BLaER1 treated with 17β-estradiol and CSF1 and Interleukin-3, amounts not matched to agents 10 nM and 100 nM (cell line): ENCODE measurements around the gene TMC6.

ENCODE experiments used
- H3K27ac ChIP-seq, 11 experiments: shearing (Covaris generic); formaldehyde crosslinking; 2 replicates each; pipeline ENCODE4 v1.8.1; 2022
- H3K27me3 ChIP-seq, 11 experiments: shearing (Covaris generic); formaldehyde crosslinking; 2 replicates each; pipeline ENCODE4 v1.8.1; 2022
- H3K36me3 ChIP-seq, 11 experiments: shearing (Covaris generic); formaldehyde crosslinking; 2 replicates each; pipeline ENCODE4 v1.8.1; 2022
- H3K4me1 ChIP-seq, 10 experiments: shearing (Covaris generic); formaldehyde crosslinking; 2 replicates each; pipeline ENCODE4 v1.8.1; 2022
- H3K4me2 ChIP-seq, 11 experiments: shearing (Covaris generic); formaldehyde crosslinking; 2 replicates each; pipeline ENCODE4 v1.8.1; 2022
- H3K4me3 ChIP-seq, 10 experiments: shearing (Covaris generic); formaldehyde crosslinking; 2 replicates each; pipeline ENCODE4 v1.8.1; 2022
- H3K9ac ChIP-seq, 11 experiments: shearing (Covaris generic); formaldehyde crosslinking; 2 replicates each; pipeline ENCODE4 v1.8.1; 2022
- H3K9me3 ChIP-seq, 11 experiments: shearing (Covaris generic); formaldehyde crosslinking; replicated peaks in 1 of 11; 2 replicates each; pipeline ENCODE4 v1.8.1; 2022
- H4K20me1 ChIP-seq, 11 experiments: shearing (Covaris generic); formaldehyde crosslinking; 2 replicates each; pipeline ENCODE4 v1.8.1; 2022
- Cebpa-rat ChIP-seq, 11 experiments: shearing (Covaris generic); IDR thresholded peaks; 2 replicates each; pipeline ENCODE4 v1.8.1; 2022

Gene TMC6, protein sequence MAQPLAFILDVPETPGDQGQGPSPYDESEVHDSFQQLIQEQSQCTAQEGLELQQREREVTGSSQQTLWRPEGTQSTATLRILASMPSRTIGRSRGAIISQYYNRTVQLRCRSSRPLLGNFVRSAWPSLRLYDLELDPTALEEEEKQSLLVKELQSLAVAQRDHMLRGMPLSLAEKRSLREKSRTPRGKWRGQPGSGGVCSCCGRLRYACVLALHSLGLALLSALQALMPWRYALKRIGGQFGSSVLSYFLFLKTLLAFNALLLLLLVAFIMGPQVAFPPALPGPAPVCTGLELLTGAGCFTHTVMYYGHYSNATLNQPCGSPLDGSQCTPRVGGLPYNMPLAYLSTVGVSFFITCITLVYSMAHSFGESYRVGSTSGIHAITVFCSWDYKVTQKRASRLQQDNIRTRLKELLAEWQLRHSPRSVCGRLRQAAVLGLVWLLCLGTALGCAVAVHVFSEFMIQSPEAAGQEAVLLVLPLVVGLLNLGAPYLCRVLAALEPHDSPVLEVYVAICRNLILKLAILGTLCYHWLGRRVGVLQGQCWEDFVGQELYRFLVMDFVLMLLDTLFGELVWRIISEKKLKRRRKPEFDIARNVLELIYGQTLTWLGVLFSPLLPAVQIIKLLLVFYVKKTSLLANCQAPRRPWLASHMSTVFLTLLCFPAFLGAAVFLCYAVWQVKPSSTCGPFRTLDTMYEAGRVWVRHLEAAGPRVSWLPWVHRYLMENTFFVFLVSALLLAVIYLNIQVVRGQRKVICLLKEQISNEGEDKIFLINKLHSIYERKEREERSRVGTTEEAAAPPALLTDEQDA

DNA sequence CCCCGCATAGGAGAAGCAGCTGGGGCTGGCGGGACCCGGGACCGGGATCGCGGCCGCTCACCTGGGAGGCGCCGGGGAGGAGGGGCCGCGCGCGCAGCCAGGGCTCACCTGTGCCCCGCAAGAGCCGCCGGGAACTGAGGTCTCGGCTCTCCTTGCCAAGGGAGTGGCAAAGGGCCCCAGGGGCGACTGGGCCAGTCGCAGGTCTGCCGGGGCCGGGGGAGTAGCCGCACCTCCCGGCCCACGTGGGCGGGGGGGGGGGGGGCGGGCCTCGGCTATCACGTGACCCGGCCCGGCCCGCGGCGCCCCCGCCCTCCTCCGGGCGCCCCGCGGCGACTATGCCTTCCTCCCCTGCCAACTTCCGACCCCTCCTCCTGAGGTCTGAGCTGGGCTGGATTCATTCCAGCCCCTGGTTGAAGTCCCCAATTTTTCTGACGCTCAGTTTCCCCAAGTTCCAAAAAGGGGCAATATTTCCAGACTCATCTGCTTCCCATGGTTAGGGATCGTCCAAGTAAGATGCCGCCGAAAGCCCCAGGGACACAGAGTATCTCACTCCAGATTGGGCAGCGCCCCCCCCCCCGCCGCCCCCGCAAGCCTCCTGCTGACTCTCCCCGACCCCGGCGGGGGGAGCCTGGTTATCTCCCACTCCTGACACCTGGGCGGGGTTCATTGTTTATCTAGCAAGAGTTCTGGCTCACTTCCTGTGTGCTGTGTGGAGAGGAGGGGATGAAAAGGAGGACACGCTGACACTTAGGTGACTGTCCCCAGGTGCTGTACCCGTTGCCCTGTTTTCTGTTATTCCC is at the start of gene TMC6:
Gene TMC6 (minus strand): TSS at position 205 of the 800 bp plus-strand sequence. CDS start 1,923 bp downstream, outside the sequence.
- Histone ChIP-seq H3K4me2 (peak within 1 kb of the TSS; percentile 94 to 100 (median 99)), H3K4me1 (peaks cover 74 to 93% (median 85%) of the 10 kb centered on the region in 10 experiments), H3K9ac (peak within 1 kb of the TSS; percentile 84 to 95 (median 91)), H3K4me3 (peak within 1 kb of the TSS; percentile 70 to 94 (median 88)), H3K27me3 (no peaks in the 10 kb centered on the region), H4K20me1 (peaks cover 6 to 54% (median 23%) of the 10 kb centered on the region in 11 experiments; a peak in 17 of 22 replicates), H3K27ac (peak within 1 kb of the TSS; percentile 85 to 95 (median 89)), H3K36me3 (peaks cover 5 to 41% (median 18%) of the 10 kb centered on the region in 11 experiments; a peak in 21 of 22 replicates), H3K9me3 (no peaks in the 10 kb centered on the region)
- TF ChIP-seq Cebpa-rat (IDR thresholded peaks at IDR 0.05), result no peak

DNA sequence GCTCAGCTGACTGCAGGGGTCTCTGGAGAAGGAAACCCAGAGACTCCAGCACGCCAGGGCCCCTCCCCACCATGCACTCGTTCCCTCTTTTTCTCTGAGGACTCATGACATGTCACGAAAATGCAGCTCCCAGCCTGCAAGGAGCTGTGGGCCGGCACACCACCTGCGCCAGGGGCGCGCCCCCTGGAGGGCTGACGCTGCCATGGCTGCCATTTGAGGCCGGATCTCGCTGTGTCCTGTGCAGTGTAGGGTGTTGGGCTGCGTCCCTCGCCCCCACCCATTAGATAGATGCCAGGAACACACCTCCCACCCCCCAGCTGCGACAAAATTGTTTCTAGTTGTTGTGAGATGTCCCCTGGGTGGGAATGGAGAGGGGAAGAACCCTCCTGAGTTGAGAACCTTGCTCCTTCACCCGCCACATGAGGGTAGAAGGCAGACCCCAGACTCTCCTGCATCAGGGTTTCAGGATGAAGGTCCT is 48.0 kb upstream of the TMC6 start:
- Histone ChIP-seq H3K36me3 (peaks cover 22 to 91% (median 69%) of the 10 kb centered on the region in 11 experiments; a peak in 21 of 22 replicates), H3K9ac (no peak overlapping the region)
- TF ChIP-seq Cebpa-rat (IDR thresholded peaks at IDR 0.05), result no peak

DNA sequence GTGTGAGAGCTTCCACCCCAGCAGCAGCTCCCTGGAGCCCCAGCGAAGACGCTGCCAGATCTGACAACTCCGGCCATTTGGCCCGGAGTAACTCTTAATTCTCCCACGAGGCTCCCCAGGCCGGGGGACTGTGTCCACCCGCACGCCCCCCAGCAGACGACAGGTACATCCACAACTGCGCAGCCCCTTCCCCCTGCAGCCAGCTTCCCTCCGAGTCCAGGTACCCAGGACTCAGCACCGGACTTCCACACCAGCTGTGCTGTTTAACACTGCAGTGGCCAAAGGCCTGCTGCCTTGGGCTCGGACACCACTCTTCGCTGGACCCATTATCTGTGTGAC is 47.1 kb upstream of the TMC6 start:
- H3K4me2 ChIP-seq, result peak overlapping the region in 3 of 11 experiments; percentile 98 to 100 (median 99); a peak in 6 of 22 replicates
- peaks cover 24 to 91% (median 66%) of the 10 kb centered on the region in 11 experiments; a peak in 21 of 22 replicates for H3K36me3 ChIP-seq
- peaks cover 66 to 94% (median 84%) of the 10 kb centered on the region in 10 experiments for H3K4me1 ChIP-seq
- TF ChIP-seq Cebpa-rat (IDR thresholded peaks at IDR 0.05), result no peak
- H3K27me3 ChIP-seq, result no peaks in the 10 kb centered on the region
- H3K27ac ChIP-seq, result peak overlapping the region in 3 of 11 experiments; percentile 61 to 74 (median 69); a peak in 4 of 22 replicates
- peak overlapping the region in 3 of 11 experiments; percentile 57 to 68 (median 64); a peak in 3 of 22 replicates for H3K9ac ChIP-seq
- no peaks in the 10 kb centered on the region for H3K9me3 ChIP-seq
- peaks cover 1 to 70% (median 40%) of the 10 kb centered on the region in 11 experiments; a peak in 16 of 22 replicates for H4K20me1 ChIP-seq
- no peak overlapping the region; a peak in 1 of 20 replicates for H3K4me3 ChIP-seq

More for the DNA sequence above, 48.0 kb upstream of the TMC6 start:
- H3K4me3 ChIP-seq, result no peak overlapping the region
- peaks cover 0 to 60% (median 34%) of the 10 kb centered on the region in 11 experiments; a peak in 15 of 22 replicates for H4K20me1 ChIP-seq
- H3K9me3 ChIP-seq, result no peaks in the 10 kb centered on the region
- H3K4me1 ChIP-seq, result peaks cover 71 to 91% (median 81%) of the 10 kb centered on the region in 10 experiments
- no peak overlapping the region; a peak in 1 of 22 replicates for H3K27ac ChIP-seq
- H3K4me2 ChIP-seq, result peak overlapping the region in 9 of 11 experiments; percentile 4 to 100 (median 32); a peak in 11 of 22 replicates
- no peaks in the 10 kb centered on the region for H3K27me3 ChIP-seq

DNA sequence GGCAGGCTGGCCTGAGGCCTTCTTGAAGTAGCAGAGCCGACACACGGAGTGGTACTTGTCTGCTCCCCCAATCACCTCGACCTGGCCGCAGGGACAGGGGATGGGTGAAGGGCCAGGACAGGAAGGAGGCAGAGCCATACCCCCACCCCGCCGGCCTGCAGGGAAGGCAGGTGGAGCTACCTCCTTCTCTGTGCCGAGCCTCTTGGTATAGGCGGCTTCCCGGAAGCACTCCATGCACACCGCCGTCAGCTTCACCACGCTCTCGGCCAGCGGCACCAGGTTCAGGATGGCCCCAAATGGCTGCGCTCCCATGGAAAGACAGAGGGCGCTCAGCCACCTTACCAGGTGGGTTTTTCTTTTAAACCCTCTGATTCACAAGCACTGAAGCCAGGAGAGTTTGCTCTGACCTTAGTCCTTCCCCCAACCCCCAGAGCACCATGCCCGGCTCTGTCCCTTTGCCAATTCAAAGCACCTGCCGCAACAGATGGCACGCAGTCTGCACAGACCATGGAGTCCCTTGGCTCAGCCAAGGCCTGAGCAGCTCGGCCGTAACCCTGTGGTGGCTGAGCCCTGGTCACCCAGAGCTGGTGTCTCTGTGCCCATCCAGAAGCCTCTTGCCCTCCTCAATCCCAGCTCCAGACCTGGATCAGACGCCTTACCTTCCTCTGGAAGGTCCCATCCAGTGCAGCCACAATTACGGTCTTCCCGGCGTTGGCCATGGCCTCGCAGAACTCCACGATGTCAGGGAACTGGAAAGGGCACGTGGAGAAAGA is 46.5 kb upstream of the TMC6 start:
- no peaks in the 10 kb centered on the region for H3K9me3 ChIP-seq
- H3K9ac ChIP-seq, result peak overlapping the region in 10 of 11 experiments; percentile 36 to 68 (median 54); a peak in 10 of 22 replicates
- H3K4me2 ChIP-seq, result peak overlapping the region; percentile 47 to 100 (median 72); a peak in 15 of 22 replicates
- H3K4me1 ChIP-seq, result peaks cover 61 to 94% (median 81%) of the 10 kb centered on the region in 10 experiments
- H3K27ac ChIP-seq, result peak overlapping the region in 10 of 11 experiments; percentile 50 to 74 (median 62); a peak in 17 of 22 replicates
- no peak for TF ChIP-seq Cebpa-rat (IDR thresholded peaks at IDR 0.05)
- peaks cover 24 to 86% (median 65%) of the 10 kb centered on the region in 11 experiments; a peak in 21 of 22 replicates for H3K36me3 ChIP-seq
- no peaks in the 10 kb centered on the region for H3K27me3 ChIP-seq
- no peak overlapping the region; a peak in 2 of 20 replicates for H3K4me3 ChIP-seq
- peaks cover 7 to 74% (median 43%) of the 10 kb centered on the region in 11 experiments; a peak in 20 of 22 replicates for H4K20me1 ChIP-seq

DNA sequence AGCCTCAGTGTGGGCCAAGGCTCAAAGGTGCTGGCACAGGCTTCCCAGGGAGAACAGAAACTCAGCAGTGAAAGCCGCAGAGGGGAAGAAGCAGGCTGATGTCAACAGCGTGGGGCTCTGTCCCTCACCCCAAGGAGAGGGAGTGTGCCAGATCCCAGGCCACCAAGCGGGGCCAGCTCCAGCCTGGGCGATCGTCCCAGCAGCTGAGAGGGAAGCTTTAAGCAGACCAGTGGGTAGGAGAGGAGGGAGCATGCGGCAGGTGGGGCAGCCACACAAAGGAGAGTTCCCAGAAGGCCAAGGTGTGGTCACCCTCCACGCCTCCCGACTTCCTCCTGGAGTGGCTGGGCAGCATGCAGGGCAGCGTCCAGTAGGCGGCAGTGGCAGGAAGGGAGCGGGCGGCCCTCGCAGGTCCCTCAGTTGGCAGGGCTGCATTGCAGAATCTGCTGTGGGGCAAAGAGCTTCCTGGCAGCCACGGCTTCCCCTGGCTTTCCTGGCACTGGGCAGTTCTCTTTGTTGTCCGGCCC is 45.9 kb upstream of the TMC6 start:
- Histone ChIP-seq H3K4me3 (no peak overlapping the region; a peak in 2 of 20 replicates), H3K9ac (peak overlapping the region; percentile 36 to 68 (median 54); a peak in 18 of 22 replicates), H4K20me1 (peaks cover 13 to 74% (median 50%) of the 10 kb centered on the region in 11 experiments), H3K9me3 (no peaks in the 10 kb centered on the region), H3K27ac (peak overlapping the region; percentile 50 to 74 (median 61)), H3K4me1 (peaks cover 61 to 94% (median 81%) of the 10 kb centered on the region in 10 experiments), H3K4me2 (peak overlapping the region; percentile 47 to 100 (median 72)), H3K27me3 (no peaks in the 10 kb centered on the region), H3K36me3 (peaks cover 24 to 80% (median 58%) of the 10 kb centered on the region in 11 experiments; a peak in 21 of 22 replicates)
- no peak for TF ChIP-seq Cebpa-rat (IDR thresholded peaks at IDR 0.05)

DNA sequence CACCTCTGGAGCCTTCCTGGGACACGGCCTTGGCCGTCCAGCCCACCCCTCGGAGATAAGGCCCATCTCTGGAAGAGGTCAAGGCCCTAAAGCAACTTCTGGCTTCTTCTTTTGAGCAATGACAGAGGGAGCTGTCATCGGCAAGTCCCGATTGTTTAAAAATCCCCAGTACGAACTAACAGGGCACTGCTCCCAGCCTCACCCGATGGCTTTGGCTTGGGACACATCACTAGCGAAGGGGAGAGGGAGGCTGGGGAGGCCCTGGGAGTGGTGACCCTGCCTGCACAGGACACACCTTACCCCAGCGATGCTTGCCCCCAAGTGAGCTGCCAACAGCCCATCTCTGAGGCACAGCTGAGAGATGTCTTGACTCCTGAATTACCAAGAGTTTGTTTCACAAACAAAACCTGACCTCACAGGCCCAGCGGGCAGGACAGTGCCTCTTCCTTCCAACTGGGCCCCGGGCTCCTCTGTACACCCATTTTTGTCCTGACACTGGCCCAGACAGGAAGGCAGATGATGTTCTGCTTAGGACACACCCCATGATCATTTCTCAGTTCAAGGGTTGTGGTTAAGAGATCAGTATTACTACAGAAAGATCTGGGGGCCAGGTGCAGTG is 44.7 kb upstream of the TMC6 start:
- Histone ChIP-seq H3K36me3 (peaks cover 24 to 68% (median 46%) of the 10 kb centered on the region in 11 experiments; a peak in 21 of 22 replicates), H4K20me1 (peaks cover 17 to 75% (median 54%) of the 10 kb centered on the region in 11 experiments), H3K27me3 (no peaks in the 10 kb centered on the region), H3K9ac (peak overlapping the region; percentile 14 to 68 (median 57); a peak in 19 of 22 replicates), H3K27ac (peak overlapping the region; percentile 41 to 74 (median 61)), H3K4me1 (peaks cover 59 to 84% (median 75%) of the 10 kb centered on the region in 10 experiments), H3K9me3 (no peaks in the 10 kb centered on the region), H3K4me3 (peak overlapping the region in 3 of 10 experiments; percentile 18 to 95 (median 36); a peak in 5 of 20 replicates), H3K4me2 (peak overlapping the region; percentile 47 to 100 (median 72))
- TF ChIP-seq Cebpa-rat (IDR thresholded peaks at IDR 0.05), result no peak
